Left lung (tissue), 10 donors: ENCODE data around the gene NPTX1. TPM values are rescaled to one million over a fixed set of nuclear protein-coding genes. Genes with fewer than 3 reads are reported as not detected.

Experiments
- ATAC-seq: fragments of 200-7000 bp; cut with Tn5 transposase; one replicate; pipeline ENCODE4 v1.9.1; 2020; ENCODE audit warnings: moderate library complexity
- DNase-seq, 4 donors: peaks; one replicate each; pipeline ENCODE4 v3.0.0-alpha.2; 2013 to 2020
- H3K27ac ChIP-seq, 2 donors: fragments of 200-600 bp; sonication (generic) in 1 of 2; one replicate each; pipeline versions ENCODE4 v1.5.0 to v1.8.0; 2020 to 2021
- H3K27me3 ChIP-seq, 2 donors: fragments of 200-600 bp; sonication (generic) in 1 of 2; one replicate each; pipeline versions ENCODE4 v1.5.0 to v1.8.0; 2020 to 2021
- H3K36me3 ChIP-seq, 2 donors: fragments of 200-600 bp; sonication (generic) in 1 of 2; one replicate each; pipeline versions ENCODE4 v1.5.0 to v1.8.0; 2020 to 2021
- H3K4me1 ChIP-seq, 2 donors: fragments of 200-600 bp; one replicate each; pipeline ENCODE4 v1.8.0; 2021
- H3K4me3 ChIP-seq, 2 donors: fragments of 200-600 bp; sonication (generic) in 1 of 2; one replicate each; pipeline versions ENCODE4 v1.5.0 to v1.8.0; 2020 to 2021; ENCODE audit warnings: mild to moderate bottlenecking in 1 of 2
- H3K9me3 ChIP-seq, 2 donors: fragments of 200-600 bp; sonication (generic) in 1 of 2; one replicate each; pipeline versions ENCODE4 v1.5.0 to v1.8.0; 2020 to 2021
- CTCF ChIP-seq, 2 donors: fragments of 200-600 bp; sonication (generic) in 1 of 2; IDR thresholded peaks; one replicate each; pipeline versions ENCODE4 v1.5.0 to v1.8.0; 2021; ENCODE audit warnings: antibody characterized with exemption in 2 of 2
- intact Hi-C, 2 donors: fragments of 100-400 bp; cut with DNase I; formaldehyde crosslinking; loops; one replicate each; pipeline versions ENCODE4 v1.11.2 to v1.14.2; 2022
- polyA plus RNA-seq, 6 donors: library from polyadenylated mRNA; unstranded; fragments of 120-200 nt; gene quantifications; one replicate each; pipeline ENCODE4 v1.2.1, GENCODE V29; 2013; ENCODE audit not compliant: insufficient read length in 6 of 6
- total RNA-seq, 2 donors: library from RNA; stranded (reverse); fragmentation: NEBNext Ultra II Directional; extraction: Animal tissue kit (Norgen Biotek cat#: 25700); gene quantifications; one replicate each; pipeline ENCODE4 v1.2.1, GENCODE V29; 2021
- donor health status: DM: no; HTN: yes; CAD: no.
- donor health status: DM: no; HTN: no; CAD: no.

NPTX1 gene
- total and polyA plus RNA-seq, 8 donors: 0.17 to 9.1 (median 6.3) TPM

- intact Hi-C loops: no loop called here
- TF ChIP-seq CTCF (IDR thresholded peaks at IDR 0.05): peak; percentile 13
- Histone ChIP-seq H3K9me3 (no peaks in the 10 kb centered on the region), H3K36me3 (no peaks in the 10 kb centered on the region), H3K4me1 (peaks cover 20 to 42% of the 10 kb centered on the region in 2 donors), H3K4me3 (peak overlapping the region in 1 of 2 donors; percentile 26), H3K27ac (no peak overlapping the region), H3K27me3 (peaks cover 73 to 100% of the 10 kb centered on the region in 2 donors)
- DNase-seq: peak in 2 of 4 donors; percentile 57 to 73
- peak; percentile 48 for ATAC-seq
These were observed 1.5 kb upstream of the NPTX1 start for GRCh38 chr17:80477647-80478478.

- no peaks in the 10 kb centered on the region for H3K9me3 ChIP-seq
- peaks cover 71 to 100% of the 10 kb centered on the region in 2 donors for H3K27me3 ChIP-seq
- peak overlapping the region in 1 of 2 donors; percentile 26 for H3K4me3 ChIP-seq
- DNase-seq (no peak), ATAC-seq (peak; percentile 4)
- peaks cover 20 to 42% of the 10 kb centered on the region in 2 donors for H3K4me1 ChIP-seq
- intact Hi-C loops: no loop called here
- H3K27ac ChIP-seq: no peak overlapping the region
- TF ChIP-seq CTCF (IDR thresholded peaks at IDR 0.05): no peak
- no peaks in the 10 kb centered on the region for H3K36me3 ChIP-seq
These were observed 655 bp upstream of the NPTX1 start for GRCh38 chr17:80476877-80477646.

- TF ChIP-seq CTCF (IDR thresholded peaks at IDR 0.05): no peak
- intact Hi-C loops: no loop called here
- Histone ChIP-seq H3K4me3 (no peak overlapping the region), H3K9me3 (no peaks in the 10 kb centered on the region), H3K27me3 (peaks cover 56 to 100% of the 10 kb centered on the region in 2 donors), H3K36me3 (no peaks in the 10 kb centered on the region), H3K27ac (no peak overlapping the region), H3K4me1 (peaks cover 20 to 42% of the 10 kb centered on the region in 2 donors)
- no peak for ATAC-seq
- no peak for DNase-seq
These were observed 1.2 kb downstream of the NPTX1 start for GRCh38 chr17:80474961-80475909.

- Histone ChIP-seq H3K4me1 (peaks cover 20 to 42% of the 10 kb centered on the region in 2 donors), H3K9me3 (no peaks in the 10 kb centered on the region), H3K4me3 (no peak overlapping the region), H3K27me3 (peaks cover 48 to 100% of the 10 kb centered on the region in 2 donors), H3K27ac (no peak overlapping the region), H3K36me3 (no peaks in the 10 kb centered on the region)
- no peak for DNase-seq
- ATAC-seq: peak; percentile 20
- intact Hi-C loops: no loop called here
- TF ChIP-seq CTCF (IDR thresholded peaks at IDR 0.05): no peak
These were observed 2.0 kb downstream of the NPTX1 start for GRCh38 chr17:80474231-80474960.
